IMR-90 (cell line): ENCODE measurements around the gene CPEB1. TPM values are rescaled to one million over a fixed set of nuclear protein-coding genes. Genes with fewer than 3 reads are reported as not detected.
"Not testable (repeated sequence)": the region's sequence is repeated elsewhere in the genome, so short reads cannot be mapped to it uniquely, and the experiment has no call there.

Source experiments
- ATAC-seq: fragments of 200-7000 bp; cut with Tn5 transposase; 2 replicates; pipeline ENCODE4 v1.9.1; 2020; ENCODE audit warnings: low read depth, mild to moderate bottlenecking, moderate library complexity
- BruUV-seq: library from RNA; stranded (reverse); fragments of 400-500 nt; replicated peaks from 2 replicates; lab custom pipeline; 2021; lab: Mats Ljungman, UMichigan
- CTCF ChIA-PET: fragments of 300-600 bp; formaldehyde crosslinking; extraction: SDS; loops from one replicate; lab custom pipeline; 2021; ENCODE audit warnings: antibody characterized with exemption; lab: Yijun Ruan, JAX
- POLR2A ChIA-PET: fragments of 300-600 bp; sonication (Branson Sonifier 250); formaldehyde crosslinking; loops from one replicate; lab custom pipeline; 2022; ENCODE audit warnings: antibody characterized with exemption; ENCODE audit not compliant: unreplicated experiment; lab: Charles Lee
- DNase-seq: peaks from one replicate; pipeline ENCODE4 v3.0.0; 2013
- H2AFZ ChIP-seq: replicated peaks from 2 replicates; pipeline ENCODE3; 2013; ENCODE audit warnings: low read length, mild to moderate bottlenecking; ENCODE audit not compliant: poor library complexity
- H2AK5ac ChIP-seq: 2 replicates; pipeline ENCODE4 v1.6.1; 2013; ENCODE audit warnings: low read depth, low read length, inconsistent platforms
- H2AK9ac ChIP-seq: replicated peaks from 2 replicates; pipeline ENCODE3; 2013; ENCODE audit warnings: mild to moderate bottlenecking, low read depth, low read length, moderate library complexity; ENCODE audit not compliant: poor library complexity
- H2BK120ac ChIP-seq: 2 replicates; pipeline ENCODE4 v1.6.1; 2013; ENCODE audit warnings: low read depth, low read length, inconsistent platforms
- H2BK15ac ChIP-seq: 3 replicates; pipeline ENCODE4 v1.6.1; 2013; ENCODE audit warnings: low read depth, low read length, inconsistent platforms
- H2BK20ac ChIP-seq: 2 replicates; pipeline ENCODE4 v1.6.1; 2013; ENCODE audit warnings: low read depth, mild to moderate bottlenecking, inconsistent platforms, low read length, moderate library complexity
- H2BK5ac ChIP-seq: 2 replicates; pipeline ENCODE4 v1.6.1; 2013; ENCODE audit warnings: mild to moderate bottlenecking, low read depth, low read length, inconsistent platforms; ENCODE audit not compliant: poor library complexity, severe bottlenecking
- H3K14ac ChIP-seq: replicated peaks from 2 replicates; pipeline ENCODE4 v1.6.1; 2013; ENCODE audit warnings: low read depth, low read length, inconsistent platforms
- H3K18ac ChIP-seq: 2 replicates; pipeline ENCODE4 v1.6.1; 2013; ENCODE audit warnings: low read depth, low read length, control low read depth
- H3K23ac ChIP-seq: 2 replicates; pipeline ENCODE4 v1.6.1; 2013; ENCODE audit warnings: low read depth, low read length, inconsistent platforms
- H3K27ac ChIP-seq: 2 replicates; pipeline ENCODE4 v1.5.1; 2013; ENCODE audit warnings: mild to moderate bottlenecking, control low read depth, low read length; ENCODE audit not compliant: insufficient read depth
- H3K27me3 ChIP-seq: 2 replicates; pipeline ENCODE4 v1.6.1; 2013; ENCODE audit warnings: low read length; ENCODE audit not compliant: control insufficient read depth, insufficient read depth
- H3K36me3 ChIP-seq: 2 replicates; pipeline ENCODE4 v1.6.1; 2013; ENCODE audit warnings: low read length, mixed read lengths; ENCODE audit not compliant: control insufficient read depth, insufficient read depth
- H3K4ac ChIP-seq: 2 replicates; pipeline ENCODE4 v1.6.1; 2013; ENCODE audit warnings: low read depth, low read length, inconsistent platforms
- H3K4me1 ChIP-seq: 2 replicates; pipeline ENCODE4 v1.6.1; 2013; ENCODE audit warnings: low read length, mixed read lengths; ENCODE audit not compliant: control insufficient read depth, insufficient read depth
- H3K4me2 ChIP-seq: 2 replicates; pipeline ENCODE4 v1.6.1; 2013; ENCODE audit warnings: low read depth, mild to moderate bottlenecking, control low read depth, low read length, moderate library complexity
- H3K4me3 ChIP-seq: 2 replicates; pipeline ENCODE4 v1.5.1; 2013; ENCODE audit warnings: low read depth, mild to moderate bottlenecking, control low read depth, low read length, moderate library complexity; ENCODE audit not compliant: insufficient read depth
- H3K56ac ChIP-seq: 2 replicates; pipeline ENCODE4 v1.6.1; 2013; ENCODE audit warnings: low read length, inconsistent platforms; ENCODE audit not compliant: insufficient read depth; ENCODE audit errors: extremely low read depth
- H3K79me1 ChIP-seq, 2 experiments: 2 replicates each; pipeline ENCODE4 v1.6.1; 2013; ENCODE audit warnings: low read length in 2 of 2, inconsistent platforms in 1 of 2, low read depth in 1 of 2
- H3K9ac ChIP-seq: 2 replicates; pipeline ENCODE4 v1.6.1; 2013; ENCODE audit warnings: low read depth, low read length, control low read depth
- H3K9me1 ChIP-seq: 2 replicates; pipeline ENCODE4 v1.6.1; 2013; ENCODE audit warnings: low read length, inconsistent platforms; ENCODE audit not compliant: insufficient read depth
- H3K9me3 ChIP-seq: 2 replicates; pipeline ENCODE4 v1.6.1; 2013; ENCODE audit warnings: low read length; ENCODE audit not compliant: control insufficient read depth, insufficient read depth
- H4K20me1 ChIP-seq: 2 replicates; pipeline ENCODE4 v1.6.1; 2013; ENCODE audit warnings: low read length, inconsistent platforms; ENCODE audit not compliant: insufficient read depth
- H4K5ac ChIP-seq: 2 replicates; pipeline ENCODE4 v1.6.1; 2013; ENCODE audit warnings: mild to moderate bottlenecking, low read depth, low read length, control low read depth
- H4K8ac ChIP-seq, 2 experiments: 2 replicates each; pipeline ENCODE4 v1.6.1; 2013; ENCODE audit warnings: low read depth in 2 of 2, low read length in 2 of 2, control low read depth in 1 of 2, inconsistent platforms in 1 of 2
- H4K91ac ChIP-seq: 2 replicates; pipeline ENCODE4 v1.6.1; 2013; ENCODE audit warnings: low read depth, low read length, inconsistent platforms; ENCODE audit not compliant: insufficient read depth
- RCOR1 ChIP-seq: IDR thresholded peaks from 2 replicates; pipeline ENCODE4 v1.6.1; 2012; ENCODE audit warnings: mild to moderate bottlenecking, low read length, improper control_type of control experiment; ENCODE audit not compliant: insufficient replicate concordance
- WGBS, 2 experiments: methylation state at CpG; one replicate each; pipeline versions ENCODE4 v1.1.5 to v1.1.7; 2013; ENCODE audit warnings: missing lambda C conversion rate in 2 of 2; ENCODE audit not compliant: insufficient read length in 1 of 2; ENCODE audit errors: extremely low coverage in 2 of 2; 5-methylcytosine and 5-hydroxymethylcytosine counted together
- dilution Hi-C: fragments of 300-500 bp; cut with HindIII; formaldehyde crosslinking; loops from one replicate; pipeline ENCODE4 v1.14.3; 2018; ENCODE audit warnings: low sequenced_read_pairs; ENCODE audit not compliant: unreplicated experiment
- in situ Hi-C: fragments of 300-500 bp; cut with MboI; formaldehyde crosslinking; loops from 3 replicates; pipeline ENCODE4 v1.14.3; 2019; ENCODE audit warnings: low sequenced_read_pairs, inconsistent platforms, mixed read lengths
- intact Hi-C: fragments of 100-400 bp; cut with micrococcal nuclease; formaldehyde crosslinking; loops from 2 replicates; pipeline ENCODE4 v1.10.0; 2022
- polyA plus RNA-seq, 3 experiments: library from polyadenylated mRNA; depleted of rRNA; stranded (reverse); fragments of >200 nt; gene quantifications; 2 replicates each; pipeline ENCODE4 v1.2.3, GENCODE V29; 2012; ENCODE audit warnings: low replicate concordance in 1 of 3
- total RNA-seq: library from RNA; depleted of rRNA; stranded (reverse); fragments of >200 nt; gene quantifications from 2 replicates; pipeline ENCODE4 v1.2.3, GENCODE V29; 2012

CPEB1 gene
- total and polyA plus RNA-seq, 2 of the 4 experiments (the other 2 are of a cell fraction), result 8.9 to 12.5 TPM

- Histone ChIP-seq H3K4me1 (no peaks in the 10 kb centered on the region), H2BK5ac (no peak overlapping the region), H3K4me2 (no peak overlapping the region; the same call in 1 of the 2 replicates), H3K18ac (no peak overlapping the region), H4K20me1 (no peaks in the 10 kb centered on the region), H4K91ac (no peak overlapping the region), H4K5ac (no peak overlapping the region), H3K36me3 (no peaks in the 10 kb centered on the region), H3K23ac (no peak overlapping the region), H2AK9ac (peak overlapping the region; percentile 3), H3K27me3 (peaks cover 50% of the 10 kb centered on the region), H3K9me1 (no peaks in the 10 kb centered on the region), H3K79me1 (no peaks in the 10 kb centered on the region), H3K4me3 (no peak overlapping the region; the same call in 1 of the 2 replicates), H3K9me3 (peaks cover 2% of the 10 kb centered on the region; the same call in 1 of the 2 replicates), H2AFZ (peak overlapping the region; percentile 88), H2AK5ac (no peak overlapping the region; the same call in 1 of the 2 replicates), H2BK120ac (no peak overlapping the region), H3K9ac (no peak overlapping the region), H3K14ac (no peak overlapping the region), H3K4ac (no peak overlapping the region), H3K56ac (no peak overlapping the region), H3K27ac (no peak overlapping the region), H2BK20ac (no peak overlapping the region), H2BK15ac (no peak overlapping the region), H4K8ac (no peak overlapping the region)
- intact Hi-C loops, result loop anchor here (1.0 to 10.0 kb wide), 2 partner anchors 106 to 358 kb away; partner anchors contain the start of gene RPS17
- POLR2A ChIA-PET, result no interaction called here
- ATAC-seq (no peak), DNase-seq (no peak)
- BruUV-seq, result no TSS peak
- 24% methylated on average over 36 of the region's 56 CpGs; no CpG with 5 or more reads in 1 of the 2 experiments for WGBS, 2 experiments
- in situ Hi-C loops, result no loop called here
- CTCF ChIA-PET, result no interaction called here
- dilution Hi-C loops, result no loop called here
- no peak for TF ChIP-seq RCOR1
Observed at GRCh38 chr15:82646250-82647044, 716 bp downstream of the CPEB1 start.

DNA sequence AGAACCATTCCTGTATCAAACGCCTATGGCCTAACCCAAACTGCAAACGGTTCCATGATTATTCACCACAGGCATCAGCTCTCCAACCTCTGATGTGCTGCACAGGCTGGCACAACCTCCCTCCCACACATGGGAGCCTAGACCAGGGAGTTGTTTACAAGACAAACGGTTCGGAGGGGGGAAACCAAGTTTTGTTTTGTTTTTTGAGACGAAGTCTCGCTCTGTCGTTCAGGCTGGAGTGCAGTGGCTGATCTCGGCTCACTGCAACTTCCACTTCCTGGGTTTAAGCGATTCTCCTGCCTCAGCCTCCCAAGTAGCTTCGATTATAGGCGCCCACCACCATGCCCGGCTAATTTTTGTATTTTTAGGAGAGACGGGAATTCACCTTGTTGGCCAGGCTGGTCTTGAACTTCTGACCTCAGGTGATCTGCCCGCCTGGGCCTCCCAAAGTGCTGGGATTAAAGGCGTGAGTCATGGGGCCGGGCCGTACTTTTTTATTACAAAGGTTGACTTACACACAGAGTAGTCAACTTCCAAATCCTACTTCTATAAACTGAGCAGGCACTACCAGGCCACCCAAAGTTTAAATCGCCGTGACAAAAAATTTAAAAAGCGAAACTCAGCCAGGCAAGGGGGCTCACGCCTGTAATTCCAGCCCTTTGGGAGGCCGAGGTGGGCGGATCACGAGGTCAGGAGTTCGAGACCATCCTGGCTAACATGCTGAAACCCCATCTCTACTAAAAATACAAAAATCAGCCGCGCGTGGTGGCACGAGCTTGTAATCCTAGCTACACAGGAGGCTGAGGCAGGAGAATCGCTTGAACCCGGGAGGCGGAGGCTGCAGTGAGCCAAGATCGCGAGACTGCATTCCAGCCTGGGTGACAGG, 2.0 kb downstream of the CPEB1 start:
- H3K23ac ChIP-seq, H4K91ac ChIP-seq, ATAC-seq, in situ Hi-C loops, H3K36me3 ChIP-seq, H4K20me1 ChIP-seq, CTCF ChIA-PET, H3K14ac ChIP-seq, H4K8ac ChIP-seq, DNase-seq, H2BK120ac ChIP-seq, H3K4me2 ChIP-seq, H3K4ac ChIP-seq, H4K5ac ChIP-seq, H2BK15ac ChIP-seq, H3K9ac ChIP-seq, H3K56ac ChIP-seq, H2BK20ac ChIP-seq, H3K4me3 ChIP-seq, H2AFZ ChIP-seq, H2AK9ac ChIP-seq, BruUV-seq, H3K18ac ChIP-seq, H2AK5ac ChIP-seq, H3K27ac ChIP-seq, POLR2A ChIA-PET, H3K9me3 ChIP-seq, H2BK5ac ChIP-seq, H3K79me1 ChIP-seq, dilution Hi-C loops, H3K4me1 ChIP-seq, H3K9me1 ChIP-seq: not testable (repeated sequence)
- 90% methylated on average over 12 of the region's 34 CpGs; no CpG with 5 or more reads in 1 of the 2 experiments for WGBS, 2 experiments
- H3K27me3 ChIP-seq, result peaks cover 50% of the 10 kb centered on the region
- intact Hi-C loops, result loop anchor here (10.0 kb wide), 1 partner anchor 360 kb away; no protein-coding TSS in a partner anchor
